HG03135 (cell line): ENCODE data around the gene TRAF3IP1.
A peak's percentile ranks its signal among the peaks of the same experiment; 100 is the strongest.
"Not testable (repeated sequence)": the region's sequence is repeated elsewhere in the genome, so short reads cannot be mapped to it uniquely, and the experiment has no call there.

ENCODE experiments used
- ATAC-seq: cut with Tn5 transposase; IDR thresholded peaks from one replicate; pipeline ENCODE4 v1.9.1; 2021; ENCODE audit warnings: mild to moderate bottlenecking, moderate library complexity; ENCODE audit not compliant: unreplicated experiment

Gene TRAF3IP1

DNA sequence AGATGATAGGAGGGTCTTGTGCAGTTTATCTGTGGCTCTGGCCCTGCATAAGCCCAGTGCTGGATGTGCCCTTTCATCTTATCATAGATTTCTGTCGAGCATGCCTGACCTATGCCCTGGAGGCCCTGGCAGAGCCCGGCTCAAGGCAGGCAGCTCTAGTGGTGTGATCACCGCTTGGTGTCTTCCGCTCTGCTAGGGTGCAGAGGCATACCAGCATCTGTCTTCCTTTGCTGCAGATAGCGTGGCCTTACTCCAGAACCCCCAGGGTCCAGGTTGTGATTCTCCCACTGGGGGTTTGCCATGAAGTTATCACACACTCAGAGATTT lies 13.7 kb upstream of the TRAF3IP1 start:
- no peak for ATAC-seq

- ATAC-seq: no peak
These were observed 12.1 kb upstream of the TRAF3IP1 start for GRCh38 chr2:238308177-238308576.

DNA sequence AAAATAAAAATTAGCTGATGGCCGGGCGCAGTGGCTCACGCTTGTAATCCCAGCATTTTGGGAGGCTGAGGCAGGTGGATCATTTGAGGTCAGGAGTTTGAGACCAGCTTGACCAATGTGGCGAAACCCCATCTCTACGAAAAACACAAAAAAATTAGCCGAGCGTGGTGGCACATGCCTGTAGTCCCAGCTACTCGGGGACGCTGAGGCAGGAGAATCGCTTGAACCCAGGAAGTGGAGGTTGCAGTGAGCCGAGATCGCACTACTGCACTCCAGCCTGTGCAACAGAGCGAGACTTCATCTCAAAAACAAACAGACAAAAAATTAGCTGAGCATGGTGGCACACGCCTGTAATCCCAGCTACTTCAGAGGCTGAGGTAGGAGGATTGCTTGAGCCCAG lies 9.6 kb upstream of the TRAF3IP1 start:
- ATAC-seq: not testable (repeated sequence)

DNA sequence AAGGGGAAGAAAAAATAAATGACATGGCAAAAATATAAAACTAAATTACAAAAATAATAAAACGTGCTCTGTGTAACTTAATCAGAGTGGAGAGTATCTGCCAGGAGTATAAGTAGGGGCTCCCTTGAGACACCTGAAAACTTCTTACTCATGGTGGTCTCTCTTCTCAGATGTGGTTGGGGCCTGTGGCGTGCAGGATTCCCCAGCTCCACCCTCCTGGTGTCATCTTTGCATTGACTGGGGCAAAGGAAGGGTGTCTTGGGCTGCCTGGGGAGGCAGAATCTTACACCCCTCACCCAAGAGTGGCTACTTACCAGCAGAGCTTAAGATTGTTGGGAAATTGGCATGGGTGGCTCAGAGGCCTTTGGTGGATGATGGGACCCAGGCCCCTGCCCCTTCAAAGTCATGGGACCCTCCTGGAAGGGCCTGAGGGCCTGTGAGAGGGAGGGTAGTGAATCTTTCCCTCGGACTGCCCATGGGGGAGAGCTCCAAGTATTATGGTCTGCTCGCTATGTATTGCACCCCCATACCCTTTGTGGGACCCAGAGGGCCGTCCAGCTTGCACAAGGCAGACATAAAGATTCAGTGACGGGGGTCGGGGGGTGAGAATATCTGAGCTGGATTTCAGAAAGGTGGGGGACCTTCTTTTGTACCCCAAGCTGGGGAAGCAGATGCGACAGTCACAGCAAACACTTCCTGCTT lies 6.9 kb upstream of the TRAF3IP1 start:
- ATAC-seq: no peak

- ATAC-seq: no peak
These were observed 6.3 kb upstream of the TRAF3IP1 start for GRCh38 chr2:238313991-238314350.

GRCh38 chr2:238314576-238314975 lies 5.7 kb upstream of the TRAF3IP1 start:
- no peak for ATAC-seq

DNA sequence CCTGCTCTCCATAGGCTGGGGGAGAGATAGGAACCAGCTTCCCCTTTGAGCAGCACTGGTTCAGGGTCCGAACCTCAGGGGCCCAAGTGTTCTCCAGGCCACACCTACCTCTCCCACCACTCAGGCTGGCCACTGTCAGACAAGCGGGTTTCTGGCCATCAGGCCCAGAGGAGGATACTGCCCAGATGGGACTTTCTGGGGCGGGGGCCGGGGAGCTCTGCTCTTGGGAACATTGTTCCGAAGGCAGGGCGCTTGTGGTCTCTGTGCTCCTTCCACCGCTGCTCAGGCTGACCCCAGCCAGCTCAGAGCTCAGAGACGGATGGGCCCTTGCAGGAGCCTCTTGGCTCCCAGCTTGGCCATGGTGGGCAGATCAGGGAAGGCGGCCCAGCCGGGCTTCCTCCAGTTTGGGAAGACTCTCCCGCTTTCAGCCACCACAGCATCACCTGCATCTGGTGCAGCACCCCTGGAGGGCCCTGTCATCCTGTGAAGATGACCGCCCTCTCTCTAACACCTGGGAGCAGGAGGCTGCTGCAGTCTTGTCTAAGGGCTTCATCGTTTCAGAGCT lies 5.2 kb upstream of the TRAF3IP1 start:
- no peak for ATAC-seq

- peak; percentile 37 for ATAC-seq
These were observed 447 bp downstream of the TRAF3IP1 start for GRCh38 chr2:238320648-238321281.

DNA sequence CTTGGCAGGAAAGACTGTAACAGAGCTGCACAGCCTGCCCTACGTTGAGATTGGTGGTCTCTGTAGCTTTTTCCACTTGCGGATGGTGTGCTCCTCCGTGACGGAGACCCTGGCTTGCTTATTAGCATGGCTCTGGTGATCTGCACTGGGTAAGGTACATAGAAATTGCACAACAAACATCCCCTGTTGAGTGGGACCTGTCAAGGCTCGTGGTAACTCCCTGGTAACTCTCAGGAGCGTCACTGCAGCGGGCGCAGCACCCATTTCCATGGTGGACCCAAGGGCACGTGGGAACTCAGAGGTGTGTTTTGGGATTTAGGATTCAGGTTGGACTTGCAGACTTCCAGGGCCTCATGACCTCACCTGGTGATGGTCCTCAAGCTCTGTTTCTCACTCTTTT lies 1.1 kb downstream of the TRAF3IP1 start:
- ATAC-seq: no peak

DNA sequence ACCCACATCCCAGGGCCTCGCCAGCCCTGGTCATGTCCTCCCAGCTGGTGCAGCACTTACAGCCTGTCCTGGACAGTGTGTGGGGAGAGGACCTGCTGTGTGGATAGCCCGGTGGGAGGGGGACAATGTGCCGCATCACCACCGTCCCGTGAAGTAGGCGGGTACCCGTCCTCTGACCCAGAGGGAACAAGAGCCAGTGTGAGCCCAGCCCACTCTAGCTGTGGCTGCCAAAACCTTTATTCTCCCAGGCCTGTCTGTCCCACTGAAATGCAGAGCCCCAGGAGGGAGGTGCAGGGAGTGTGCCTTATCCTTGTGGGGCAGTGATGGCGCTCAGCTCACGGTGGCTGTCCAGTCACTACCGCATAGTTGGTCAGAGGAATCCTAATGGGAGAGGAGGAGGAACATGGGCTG lies 1.7 kb downstream of the TRAF3IP1 start:
- no peak for ATAC-seq

- not testable (repeated sequence) for ATAC-seq
These were observed 3.9 kb downstream of the TRAF3IP1 start for GRCh38 chr2:238324248-238324647.

GRCh38 chr2:238325694-238326093 lies 5.4 kb downstream of the TRAF3IP1 start:
- ATAC-seq: no peak

DNA sequence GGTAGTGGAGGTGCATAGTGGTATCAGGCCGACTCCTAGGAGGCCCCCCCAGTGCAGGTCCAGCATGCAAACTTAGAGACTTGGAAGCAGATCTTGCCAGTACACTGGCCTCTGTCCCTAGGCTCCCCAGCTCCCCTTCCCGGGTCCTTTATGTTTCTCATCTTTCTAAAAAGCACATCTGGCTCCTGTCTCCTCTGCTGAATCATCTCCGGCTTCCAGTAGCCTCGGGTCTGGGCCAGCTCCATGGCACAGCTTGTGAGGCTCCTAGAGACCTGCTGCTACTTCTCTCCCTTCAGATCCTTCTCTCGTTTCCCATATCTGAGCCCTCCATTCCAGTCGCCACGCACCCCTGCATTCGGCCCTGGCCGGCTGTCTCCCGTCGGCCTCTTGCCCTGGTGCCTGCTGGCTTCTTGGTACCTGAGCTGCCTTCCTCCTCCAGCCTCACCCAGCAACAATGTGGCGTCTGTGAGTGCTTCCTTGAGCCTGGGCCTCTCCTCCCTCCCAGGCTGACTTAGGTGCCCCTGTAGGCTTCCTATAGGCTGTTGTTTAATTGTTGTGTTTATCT lies 6.6 kb downstream of the TRAF3IP1 start:
- ATAC-seq: no peak

DNA sequence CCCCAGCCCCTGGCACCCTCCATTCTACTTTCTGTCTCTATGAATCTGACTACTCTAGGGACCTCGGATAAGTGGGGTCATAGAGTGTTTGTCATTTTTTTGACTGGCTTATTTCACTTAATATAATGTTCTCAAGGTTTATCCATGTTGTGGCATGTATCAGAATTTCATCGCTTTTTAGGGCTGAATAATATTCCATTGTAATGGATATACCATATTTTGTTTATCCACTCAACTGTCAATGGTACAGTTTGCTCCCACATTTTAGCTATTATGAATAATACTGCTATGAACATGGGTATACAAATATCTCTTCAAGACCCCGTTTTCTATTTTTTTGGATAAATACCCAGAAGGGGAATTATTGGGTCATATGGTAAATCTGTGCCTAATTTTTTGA lies 7.4 kb downstream of the TRAF3IP1 start:
- no peak for ATAC-seq

DNA sequence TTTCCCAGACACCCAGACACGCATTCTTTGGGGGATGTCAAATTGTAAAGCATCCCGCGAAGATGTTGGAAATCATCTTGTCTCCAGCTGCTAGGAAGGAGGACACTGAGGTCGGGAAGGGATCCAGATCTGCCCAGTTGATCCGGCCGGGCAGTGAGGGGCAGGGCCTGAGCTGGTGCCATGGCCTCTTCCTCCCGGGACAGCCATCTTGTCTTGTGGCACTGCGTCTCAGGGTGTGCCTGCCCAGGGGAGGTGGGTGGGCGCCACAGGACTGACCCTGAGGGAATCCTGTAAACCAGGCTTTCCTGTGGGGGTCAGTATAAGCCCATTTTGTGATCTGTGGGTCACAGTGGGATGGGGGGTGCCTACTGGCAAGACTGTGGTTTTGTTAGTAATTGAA lies 10.1 kb downstream of the TRAF3IP1 start:
- no peak for ATAC-seq

DNA sequence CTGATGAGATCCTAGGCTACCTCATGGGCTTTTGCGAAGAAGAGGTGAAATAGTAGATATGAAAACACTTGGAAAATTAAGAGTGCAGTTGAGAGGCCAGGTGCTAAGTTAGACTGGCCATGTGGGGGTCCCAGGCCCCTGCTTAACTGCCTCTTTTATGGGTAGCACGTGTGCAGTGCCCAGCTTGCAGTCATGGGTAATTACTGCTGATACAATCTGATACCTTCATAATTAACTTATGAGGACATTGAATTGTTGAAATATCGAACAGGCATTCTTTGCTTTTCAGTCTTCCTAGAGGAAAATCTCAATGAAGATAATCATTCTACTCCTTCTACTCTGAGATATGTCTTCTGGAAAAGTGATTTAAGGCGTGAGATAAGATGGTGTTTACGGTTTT lies 11.6 kb downstream of the TRAF3IP1 start:
- no peak for ATAC-seq

DNA sequence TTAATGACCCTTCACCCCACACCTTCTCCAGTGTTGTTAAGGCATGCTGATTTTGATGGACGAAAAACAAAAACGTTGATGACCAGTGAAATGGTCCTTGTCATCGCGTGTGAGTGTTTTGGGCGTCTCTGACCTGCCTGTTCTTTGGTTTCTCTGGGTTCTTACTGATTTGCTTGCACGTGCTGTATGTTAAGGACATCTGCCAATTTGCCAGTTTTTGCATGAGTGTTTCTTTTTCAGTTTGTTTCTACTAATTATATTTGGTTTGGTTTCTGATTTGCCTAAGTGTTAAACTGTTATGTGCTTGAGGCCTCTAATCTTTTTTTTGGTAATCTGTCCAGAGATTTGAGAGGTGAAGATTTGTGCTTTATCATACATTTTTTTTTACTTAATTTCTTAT lies 14.6 kb downstream of the TRAF3IP1 start:
- no peak for ATAC-seq

- ATAC-seq: not testable (repeated sequence)
These were observed 15.3 kb downstream of the TRAF3IP1 start for GRCh38 chr2:238335591-238335990.

GRCh38 chr2:238336151-238336550 lies 15.8 kb downstream of the TRAF3IP1 start:
- no peak for ATAC-seq

GRCh38 chr2:238336793-238337444 lies 16.6 kb downstream of the TRAF3IP1 start:
- ATAC-seq: no peak

- no peak for ATAC-seq
These were observed 17.5 kb downstream of the TRAF3IP1 start for GRCh38 chr2:238337846-238338245.
